Kasumi-1 (cell line): ENCODE data around the gene TACC2.

Source experiments
- DNase-seq, 2 experiments: peaks; one replicate each; lab custom pipeline; 2025; lab: John Stamatoyannopoulos, UW

Gene TACC2

DNA sequence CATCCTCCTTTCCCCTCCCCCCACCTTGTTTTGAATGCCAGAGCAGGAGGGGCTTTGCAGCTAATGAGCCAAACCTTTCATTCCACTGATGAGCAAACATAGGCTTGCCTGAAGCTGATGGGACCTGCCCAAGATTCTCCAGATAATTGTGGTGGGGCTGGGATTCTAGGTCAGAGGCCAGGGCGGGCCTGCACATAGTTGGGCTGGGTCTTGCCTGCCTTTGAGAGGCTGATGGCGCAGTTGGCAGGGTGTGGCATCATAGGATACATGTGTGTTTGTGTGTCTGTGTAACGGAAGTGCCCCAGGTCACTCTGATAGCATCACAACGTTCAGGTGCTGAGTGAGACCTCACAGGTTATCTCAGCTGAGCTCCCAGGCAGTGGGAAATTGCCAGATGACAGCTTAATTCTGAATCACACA lies 305.0 kb downstream of the TACC2 start:
- no peak for DNase-seq

DNA sequence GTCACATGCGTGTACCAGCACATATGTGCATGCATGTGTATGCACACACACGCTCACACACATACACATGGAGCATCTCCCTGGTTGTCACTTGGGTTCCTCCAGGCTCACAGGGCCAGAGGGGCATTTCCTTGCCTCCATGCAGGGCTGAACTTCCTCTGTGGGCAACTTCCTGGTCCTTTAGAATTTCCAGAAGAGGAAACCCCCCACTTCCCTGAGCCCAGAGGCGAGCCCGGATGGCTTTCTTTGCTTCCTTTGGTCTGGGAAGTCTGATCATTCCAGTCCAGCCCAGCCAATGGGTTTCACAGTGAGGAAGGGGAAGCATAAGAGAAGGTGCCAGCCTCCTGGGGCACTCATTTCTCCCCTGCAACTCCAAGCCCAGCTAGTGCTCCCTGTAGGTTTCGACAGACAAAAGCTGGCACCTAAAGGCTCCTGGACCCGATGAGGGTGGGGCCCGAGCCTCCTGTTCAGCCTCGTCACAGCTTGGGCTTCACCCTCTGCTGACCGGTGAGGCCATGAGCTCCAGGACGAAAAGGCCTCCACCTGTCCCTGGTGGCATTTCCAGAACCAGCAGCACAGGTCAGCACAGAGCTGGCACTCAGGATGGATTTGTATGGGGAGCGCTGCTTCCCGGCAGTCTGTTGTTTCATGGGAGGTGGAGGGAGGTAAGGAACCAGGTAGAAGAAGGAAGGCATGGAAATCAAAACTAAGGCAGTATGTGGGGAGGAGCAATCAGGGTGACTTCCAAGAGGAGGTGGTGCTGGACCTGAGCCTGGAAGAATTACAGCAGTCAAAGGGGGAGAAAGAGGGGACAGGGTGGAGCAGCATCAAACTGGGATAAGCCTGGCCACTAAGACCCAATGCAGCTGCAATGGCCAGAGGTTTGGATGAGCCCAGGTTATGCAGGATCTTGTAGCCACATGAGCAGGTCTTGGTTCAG lies 305.8 kb downstream of the TACC2 start:
- no peak for DNase-seq

DNA sequence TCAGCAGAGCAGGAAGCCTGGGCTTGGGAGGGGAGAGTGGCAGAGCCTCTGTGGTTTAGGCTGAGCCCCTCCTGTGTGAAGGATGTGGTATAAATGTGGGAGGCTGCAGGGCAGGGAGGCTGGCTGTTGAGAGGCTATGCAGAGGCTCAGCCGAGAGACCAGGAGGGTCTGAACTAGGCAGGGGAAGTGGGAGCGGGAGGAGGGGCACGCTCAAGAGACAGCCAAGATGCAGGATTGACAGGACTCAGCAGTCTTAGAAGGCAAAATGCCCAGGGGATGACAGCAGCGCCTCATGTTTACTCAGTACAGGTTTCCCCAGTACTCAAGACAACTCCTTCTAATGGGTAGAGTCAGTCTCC lies 306.5 kb downstream of the TACC2 start:
- DNase-seq, result no peak

DNA sequence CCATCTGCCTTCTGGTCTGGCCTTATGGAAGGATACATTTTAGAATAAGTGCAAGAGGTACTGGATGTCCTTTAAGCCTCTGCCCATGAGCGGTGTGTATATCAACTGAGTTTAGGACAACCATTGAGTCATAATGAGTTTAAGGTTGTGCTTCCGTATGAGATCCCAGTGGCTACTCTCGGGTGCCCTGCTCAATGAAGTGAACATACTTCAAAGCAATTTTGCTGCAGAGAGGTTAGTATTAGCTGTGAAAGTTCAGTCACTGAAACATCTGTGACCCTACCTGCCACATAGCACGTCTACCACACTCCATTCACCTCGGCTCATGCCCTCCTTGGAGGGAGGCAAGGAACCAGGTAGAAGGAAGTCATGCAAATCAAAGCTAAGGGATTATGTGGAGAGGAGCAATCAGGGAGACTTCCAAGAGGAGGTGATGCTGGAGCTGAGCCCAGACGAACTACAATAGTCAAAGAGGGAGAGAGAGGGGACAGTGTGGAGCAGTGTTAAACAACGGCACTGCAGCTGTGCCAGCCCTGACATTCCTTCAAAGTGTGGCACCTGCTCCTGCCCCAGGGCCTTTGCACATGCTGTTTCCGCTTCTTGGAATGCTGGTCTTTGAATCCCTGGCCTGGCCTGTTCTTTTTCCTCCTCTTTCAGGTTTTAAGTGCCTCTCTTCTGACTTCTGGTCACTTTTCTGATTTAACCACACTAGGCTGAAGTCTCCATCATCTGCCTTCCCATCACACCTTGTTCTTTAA lies 307.6 kb downstream of the TACC2 start:
- DNase-seq, result no peak

DNA sequence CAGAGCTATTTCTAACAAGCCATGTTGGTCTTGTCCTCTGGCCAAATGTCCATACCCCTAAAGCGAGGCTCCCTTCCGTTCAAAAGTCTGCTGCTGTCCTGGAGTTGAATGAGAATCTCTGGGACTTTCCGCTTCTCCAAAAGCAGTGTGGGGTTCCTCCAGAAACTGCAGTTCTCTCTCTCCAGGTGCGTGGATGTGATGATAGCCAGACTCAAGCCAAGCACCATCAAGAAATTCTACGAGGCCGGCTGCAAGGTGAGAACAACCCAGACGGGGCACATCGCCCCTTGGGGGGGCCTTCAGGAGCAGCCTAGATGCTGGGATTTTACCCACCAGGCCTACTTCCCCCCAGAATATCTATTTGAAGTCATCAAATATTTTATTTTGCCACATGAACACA lies 308.6 kb downstream of the TACC2 start:
- DNase-seq, result no peak

DNA sequence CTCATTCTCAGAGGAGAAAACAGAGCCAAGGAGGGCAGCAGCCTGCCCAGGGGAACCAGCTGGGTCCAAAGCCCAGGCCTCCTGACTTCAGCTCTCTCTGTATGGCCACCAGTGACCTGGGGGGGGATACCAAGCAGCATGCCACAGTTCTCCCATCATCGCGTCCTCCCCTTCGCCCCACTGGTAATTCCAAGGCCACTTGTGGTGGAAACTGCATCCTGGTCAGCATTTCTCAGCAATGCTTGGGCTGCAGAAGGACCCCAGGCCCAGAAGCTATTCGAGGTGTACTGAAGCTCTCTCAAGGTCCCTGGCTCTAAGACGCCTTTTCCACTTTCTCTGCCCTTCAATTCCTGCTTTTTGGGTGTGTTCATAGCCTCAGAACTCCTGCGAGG lies 309.2 kb downstream of the TACC2 start:
- DNase-seq, result no peak

DNA sequence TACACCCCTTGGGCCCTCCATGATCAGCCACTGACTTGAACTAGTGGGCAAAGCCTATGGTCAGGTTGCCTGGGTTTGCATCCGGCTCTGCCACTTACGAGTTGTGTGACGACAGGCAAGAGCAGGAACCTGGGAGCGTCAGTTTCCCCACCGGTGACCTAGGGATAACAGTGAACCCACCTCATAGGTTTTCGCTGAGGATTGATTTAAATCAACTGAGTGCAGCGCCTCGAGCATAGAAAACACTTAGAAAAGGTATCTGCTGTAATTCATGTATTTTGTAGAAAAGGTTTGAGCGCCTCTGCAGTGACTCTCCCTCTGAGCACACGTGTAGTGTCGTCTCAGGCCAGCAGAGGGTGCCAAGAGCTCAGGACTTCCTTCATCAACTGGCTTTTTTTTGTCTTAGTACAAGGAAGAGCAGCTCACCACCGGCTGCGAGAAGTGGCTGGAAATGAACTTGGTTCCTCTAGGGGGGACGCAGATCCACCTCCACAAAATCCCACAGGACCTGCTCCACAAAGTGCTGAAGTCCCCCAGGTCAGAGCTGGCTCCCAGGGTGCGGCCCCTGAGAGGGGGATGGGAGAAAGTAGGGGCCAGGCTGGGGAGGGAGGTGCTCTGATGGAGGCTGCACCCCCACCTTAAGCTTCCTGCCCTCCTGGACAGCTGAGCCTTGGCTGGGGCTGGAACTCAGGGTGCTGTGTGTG lies 309.8 kb downstream of the TACC2 start:
- DNase-seq, result peak; percentile 89 to 94

DNA sequence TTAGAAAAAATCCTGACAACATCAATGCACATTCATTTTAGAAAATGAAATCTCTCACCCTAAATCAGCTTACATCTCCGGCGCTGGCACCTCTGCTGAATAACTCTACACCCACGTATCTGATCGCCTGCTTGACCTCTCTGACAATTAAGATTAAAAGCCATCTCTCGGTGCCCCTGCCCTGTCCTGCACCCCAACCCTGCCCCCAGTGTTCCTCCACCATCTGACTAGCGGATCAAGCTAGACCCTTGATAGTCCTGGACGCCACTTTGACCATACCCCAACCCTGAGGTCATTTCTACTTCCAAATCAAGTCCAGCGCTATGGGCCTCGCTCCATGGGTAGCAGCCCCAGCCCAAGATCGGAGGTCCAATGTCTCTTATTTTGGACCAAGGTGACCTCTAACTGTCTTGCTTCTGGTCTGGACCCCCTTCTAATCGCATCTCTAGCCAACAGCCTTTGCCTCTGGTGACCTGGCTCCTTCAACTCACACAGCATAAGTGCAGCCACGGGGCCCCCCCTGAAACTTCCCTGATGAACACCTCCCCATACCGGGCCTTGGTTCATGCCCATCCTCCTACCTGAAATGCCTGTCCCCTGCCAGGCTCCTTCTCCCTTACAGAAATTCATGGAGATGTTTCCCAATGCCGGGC lies 310.6 kb downstream of the TACC2 start:
- DNase-seq, result no peak

DNA sequence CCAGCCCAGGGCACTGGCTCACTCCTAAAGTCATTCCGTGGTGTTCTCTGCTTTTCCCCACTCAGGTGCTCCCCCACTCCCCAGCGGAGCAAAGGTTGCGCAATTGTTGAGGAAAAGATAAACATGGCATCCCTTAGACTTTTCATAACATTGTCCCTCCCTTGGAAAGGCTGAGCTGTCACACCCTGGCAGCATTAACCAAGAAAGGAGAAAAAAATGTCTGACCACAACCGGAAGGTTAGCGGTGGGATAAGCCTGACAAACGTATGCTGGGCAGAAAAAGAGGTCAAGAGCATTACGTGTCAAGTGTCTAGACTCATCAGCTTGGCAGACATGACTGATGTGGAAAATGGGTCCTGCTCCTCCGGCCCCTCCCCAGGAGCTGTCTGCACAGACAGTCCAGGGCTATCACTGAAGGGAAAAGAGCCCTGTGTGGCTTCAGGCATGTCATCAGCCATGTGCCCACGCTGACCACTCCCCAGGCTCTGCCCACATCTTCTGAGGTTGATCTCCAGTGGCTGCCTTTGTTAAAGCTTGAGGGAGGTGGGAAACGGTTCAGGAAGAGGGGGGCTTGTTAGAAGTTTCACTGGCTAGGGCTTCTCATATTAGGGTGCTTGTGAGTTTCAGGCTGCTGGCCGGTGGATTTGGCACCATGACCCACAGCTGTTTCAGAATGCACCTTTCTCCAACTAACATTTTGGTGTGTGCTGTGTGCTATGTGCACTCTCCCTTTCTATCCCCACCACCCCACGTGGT lies 312.3 kb downstream of the TACC2 start:
- no peak for DNase-seq

DNA sequence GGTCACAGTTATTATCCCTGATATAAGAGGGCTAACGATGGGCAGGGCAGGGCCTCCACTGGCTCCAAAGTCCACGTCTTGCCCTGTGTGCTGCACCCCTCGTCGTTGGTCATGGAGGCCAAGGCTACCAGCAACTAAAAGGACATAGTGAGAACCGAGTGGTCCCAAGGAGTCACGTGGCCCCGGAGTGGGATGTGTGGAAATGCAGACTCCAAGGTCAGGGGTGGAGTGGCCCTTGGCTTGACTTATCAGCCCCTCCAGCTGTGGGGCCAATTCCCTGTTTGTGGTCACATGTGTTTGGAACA lies 312.8 kb downstream of the TACC2 start:
- DNase-seq, result no peak

DNA sequence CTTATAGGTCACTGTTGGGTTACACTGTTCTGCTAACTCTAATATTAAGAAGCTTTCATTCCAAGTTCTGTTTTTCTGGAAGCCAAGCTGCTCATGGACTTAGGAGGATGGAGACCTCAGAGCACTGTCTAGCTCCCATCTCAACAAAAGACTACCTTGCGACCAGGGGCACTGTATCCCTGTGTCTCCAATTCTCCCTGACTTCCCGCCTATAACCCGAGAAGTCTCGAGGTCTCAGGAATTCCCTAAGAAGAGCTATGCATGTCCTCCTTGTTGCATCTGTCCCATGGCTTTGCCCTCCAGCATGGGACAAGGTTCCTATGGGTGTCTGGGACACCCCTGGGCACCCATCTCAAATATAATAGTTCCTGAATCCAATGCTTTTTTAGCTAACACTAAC lies 313.4 kb downstream of the TACC2 start:
- no peak for DNase-seq

DNA sequence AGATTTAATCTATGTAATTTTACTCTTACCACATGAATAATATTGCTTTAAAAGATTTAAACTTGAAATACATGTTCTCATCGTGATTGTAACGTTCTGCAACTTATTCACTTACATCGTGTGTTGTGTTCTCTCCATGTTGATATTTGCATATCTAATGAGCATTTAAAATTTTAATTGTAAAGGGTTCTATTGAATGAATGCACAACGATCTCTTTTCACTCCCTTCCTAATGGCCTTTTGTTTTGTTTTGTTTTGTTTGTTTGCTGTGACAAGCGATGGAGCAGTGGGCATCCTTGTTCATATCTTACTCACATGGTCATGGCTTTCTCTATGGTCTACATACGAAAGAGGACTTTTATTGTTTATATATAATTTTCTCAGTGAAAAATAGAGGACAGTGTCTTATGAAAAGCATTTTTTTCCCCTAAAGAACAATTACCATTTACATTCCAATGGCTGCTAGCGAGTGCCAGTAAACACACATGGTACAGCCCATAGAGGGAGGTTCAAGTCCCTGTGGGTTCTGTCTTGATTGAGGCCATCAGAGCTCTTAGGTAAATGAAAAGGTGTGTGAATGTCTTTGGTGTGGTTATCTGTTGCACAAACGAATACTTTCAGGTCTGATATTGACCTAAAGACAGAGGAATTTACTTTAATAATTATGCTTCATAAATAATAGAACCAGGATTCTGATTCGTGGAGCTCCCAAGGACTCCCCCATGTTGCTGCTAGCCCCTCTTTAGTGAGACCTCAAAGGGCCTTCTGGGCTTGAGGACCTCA lies 314.5 kb downstream of the TACC2 start:
- DNase-seq, result no peak
